H9 (cell line): ENCODE data around the gene RBM4B. TPM values are rescaled to one million over a fixed set of nuclear protein-coding genes. Genes with fewer than 3 reads are reported as not detected.

Source experiments
- DNase-seq: peaks from one replicate; pipeline ENCODE4 v3.0.0-alpha.2; 2017
- H2AFZ ChIP-seq: one replicate; pipeline ENCODE4 v1.6.1; 2013; ENCODE audit warnings: mild to moderate bottlenecking, low read length, control low read depth, moderate library complexity
- H2AK5ac ChIP-seq: 2 replicates; pipeline ENCODE4 v1.6.1; 2013; ENCODE audit warnings: low read length, control low read depth, mixed read lengths; ENCODE audit not compliant: insufficient read length
- H2BK120ac ChIP-seq: one replicate; pipeline ENCODE4 v1.6.1; 2013; ENCODE audit warnings: low read depth, mild to moderate bottlenecking, low read length, control low read depth, inconsistent platforms; ENCODE audit not compliant: poor library complexity, severe bottlenecking
- H2BK12ac ChIP-seq: 2 replicates; pipeline ENCODE4 v1.6.1; 2013; ENCODE audit warnings: low read length, control low read depth, mixed read lengths, low read depth; ENCODE audit not compliant: insufficient read length
- H2BK15ac ChIP-seq: 2 replicates; pipeline ENCODE4 v1.6.1; 2013; ENCODE audit warnings: low read depth, low read length, control low read depth
- H2BK20ac ChIP-seq: one replicate; pipeline ENCODE4 v1.6.1; 2013; ENCODE audit warnings: low read depth, mild to moderate bottlenecking, low read length, control low read depth, inconsistent platforms; ENCODE audit not compliant: poor library complexity, severe bottlenecking
- H2BK5ac ChIP-seq: 2 replicates; pipeline ENCODE4 v1.6.1; 2013; ENCODE audit warnings: low read length, control low read depth, mixed read lengths; ENCODE audit not compliant: insufficient read length
- H3K14ac ChIP-seq: 2 replicates; pipeline ENCODE4 v1.6.1; 2013; ENCODE audit warnings: low read length, control low read depth; ENCODE audit not compliant: insufficient read depth
- H3K18ac ChIP-seq: 2 replicates; pipeline ENCODE4 v1.6.1; 2013; ENCODE audit warnings: low read depth, mild to moderate bottlenecking, mixed read lengths, low read length, control low read depth; ENCODE audit not compliant: insufficient read length
- H3K23ac ChIP-seq: 2 replicates; pipeline ENCODE4 v1.6.1; 2013; ENCODE audit warnings: low read length, control low read depth, mixed read lengths, low read depth; ENCODE audit not compliant: insufficient read length
- H3K23me2 ChIP-seq: 2 replicates; pipeline ENCODE4 v1.6.1; 2013; ENCODE audit warnings: low read depth, mild to moderate bottlenecking, mixed read lengths, low read length, control low read depth; ENCODE audit not compliant: insufficient read length, poor library complexity, severe bottlenecking
- H3K27ac ChIP-seq: 2 replicates; pipeline ENCODE4 v1.5.1; 2013; ENCODE audit warnings: low read length, control low read depth, mixed read lengths, low read depth; ENCODE audit not compliant: insufficient read length
- H3K27me3 ChIP-seq: 2 replicates; pipeline ENCODE4 v1.6.1; 2013; ENCODE audit warnings: low read length, control low read depth, inconsistent platforms; ENCODE audit not compliant: insufficient read depth
- H3K4ac ChIP-seq: 2 replicates; pipeline ENCODE4 v1.6.1; 2013; ENCODE audit warnings: low read depth, mild to moderate bottlenecking, control low read depth, inconsistent platforms, low read length, moderate library complexity
- H3K4me1 ChIP-seq: 2 replicates; pipeline ENCODE4 v1.6.1; 2013; ENCODE audit warnings: low read length, control low read depth, inconsistent platforms; ENCODE audit not compliant: insufficient read depth
- H3K4me2 ChIP-seq: 2 replicates; pipeline ENCODE4 v1.6.1; 2013; ENCODE audit warnings: low read length, control low read depth, mixed read lengths; ENCODE audit not compliant: insufficient read length, insufficient read depth
- H3K56ac ChIP-seq: 2 replicates; pipeline ENCODE4 v1.6.1; 2013; ENCODE audit warnings: low read depth, mild to moderate bottlenecking, mixed read lengths, low read length, control low read depth; ENCODE audit not compliant: insufficient read length
- H3K79me1 ChIP-seq: 2 replicates; pipeline ENCODE4 v1.6.1; 2013; ENCODE audit warnings: low read depth, mild to moderate bottlenecking, moderate library complexity, low read length, control low read depth, inconsistent platforms; ENCODE audit not compliant: insufficient read depth, poor library complexity, severe bottlenecking
- H3K79me2 ChIP-seq: 2 replicates; pipeline ENCODE4 v1.6.1; 2013; ENCODE audit warnings: low read length, control low read depth, inconsistent platforms; ENCODE audit not compliant: insufficient read depth
- H3K9ac ChIP-seq: 2 replicates; pipeline ENCODE4 v1.6.1; 2013; ENCODE audit warnings: low read length, control low read depth, mixed read lengths; ENCODE audit not compliant: insufficient read length; ENCODE audit errors: extremely low read depth
- H3K9me3 ChIP-seq: one replicate; pipeline ENCODE4 v1.6.1; 2013; ENCODE audit warnings: low read depth, low read length, inconsistent platforms; ENCODE audit not compliant: control insufficient read depth
- H3T11ph ChIP-seq: one replicate; pipeline ENCODE4 v1.6.1; 2013; ENCODE audit warnings: mild to moderate bottlenecking, low read length, control low read depth, inconsistent platforms
- H4K20me1 ChIP-seq: one replicate; pipeline ENCODE4 v1.6.1; 2013; ENCODE audit not compliant: control insufficient read depth, insufficient read length, insufficient read depth
- H4K5ac ChIP-seq: 2 replicates; pipeline ENCODE4 v1.6.1; 2013; ENCODE audit warnings: low read depth, mild to moderate bottlenecking, mixed read lengths, low read length, control low read depth; ENCODE audit not compliant: insufficient read length
- H4K8ac ChIP-seq: replicated peaks from 2 replicates; pipeline ENCODE4 v1.6.1; 2013; ENCODE audit warnings: low read length, control low read depth, mixed read lengths, low read depth; ENCODE audit not compliant: insufficient read length
- H4K91ac ChIP-seq: 2 replicates; pipeline ENCODE4 v1.6.1; 2013; ENCODE audit warnings: low read depth, mild to moderate bottlenecking, moderate library complexity, mixed read lengths, low read length, control low read depth; ENCODE audit not compliant: insufficient read length
- H3K27ac Mint-ChIP-seq, 3 experiments: 2 replicates in 2 of 3; 3 replicates in 1 of 3; pipeline ENCODE4 v1.8.0; 2020 to 2021; ENCODE audit warnings: mixed read lengths in 3 of 3, mild to moderate bottlenecking in 1 of 3, moderate library complexity in 1 of 3
- H3K27me3 Mint-ChIP-seq: 2 replicates; pipeline ENCODE4 v1.8.0; 2021; ENCODE audit warnings: low read depth, mild to moderate bottlenecking, moderate library complexity, mixed read lengths
- H3K36me3 Mint-ChIP-seq, 3 experiments: 2 replicates in 2 of 3; 3 replicates in 1 of 3; pipeline ENCODE4 v1.8.0; 2020 to 2021; ENCODE audit warnings: low read depth in 3 of 3, mixed read lengths in 3 of 3; ENCODE audit not compliant: insufficient read depth in 1 of 3
- H3K4me1 Mint-ChIP-seq, 2 experiments: 2 replicates each; pipeline ENCODE4 v1.8.0; 2020; ENCODE audit warnings: mixed read lengths in 2 of 2
- H3K4me3 Mint-ChIP-seq, 2 experiments: 2 replicates in 1 of 2; 3 replicates in 1 of 2; pipeline ENCODE4 v1.8.0; 2020 to 2021; ENCODE audit warnings: mild to moderate bottlenecking in 2 of 2, mixed read lengths in 2 of 2, moderate library complexity in 1 of 2
- H3K9me3 Mint-ChIP-seq, 2 experiments: 2 replicates in 1 of 2; 3 replicates in 1 of 2; pipeline ENCODE4 v1.8.0; 2020; ENCODE audit warnings: mild to moderate bottlenecking in 2 of 2, mixed read lengths in 2 of 2, moderate library complexity in 1 of 2
- CTCF ChIP-seq: fragments of 200-600 bp; sonication (generic); conservative IDR thresholded peaks from 3 replicates; pipeline ENCODE4 v1.8.0; 2021; ENCODE audit warnings: antibody characterized with exemption, mild to moderate bottlenecking
- WGBS: extraction: QIAGEN DNeasy Blood & Tissue Kit; methylation state at CpG from one replicate; pipeline ENCODE4 v1.1.7; 2013; ENCODE audit warnings: missing lambda C conversion rate, low lambda C conversion rate, mixed read lengths; ENCODE audit not compliant: insufficient read length; ENCODE audit errors: extremely low coverage; 5-methylcytosine and 5-hydroxymethylcytosine counted together
- total RNA-seq: library from RNA; stranded (reverse); gene quantifications from 2 replicates; pipeline ENCODE4 v1.2.1, GENCODE V29; 2021

The RBM4B gene
- total RNA-seq, 1 experiment from 2014 or later = 34.0 TPM

DNA sequence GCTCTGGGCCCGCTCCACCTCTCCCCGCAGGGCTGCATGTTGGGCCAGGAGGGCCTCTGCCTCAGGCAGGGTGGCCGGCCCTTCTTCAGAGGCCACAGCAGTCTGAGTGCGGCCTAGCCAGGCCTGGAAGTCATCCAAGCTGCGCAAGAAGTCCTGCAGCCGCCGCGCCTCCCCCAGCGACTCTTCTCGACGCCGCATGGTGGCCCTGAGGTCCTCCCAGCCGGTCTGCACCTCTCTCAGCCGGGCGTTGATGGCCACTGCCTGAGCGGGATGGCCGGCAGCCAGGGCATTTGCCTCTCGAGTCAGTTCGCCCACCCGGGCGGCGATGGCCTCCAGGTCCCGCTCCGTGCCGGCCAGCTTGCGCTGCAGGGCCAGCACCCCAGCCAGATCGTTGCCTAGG is 23.1 kb upstream of the RBM4B start:
- no peak for TF ChIP-seq CTCF
- H3K56ac ChIP-seq = no peak overlapping the region
- H2AFZ ChIP-seq = no peak overlapping the region
- H3K23me2 ChIP-seq = no peaks in the 10 kb centered on the region
- no peak overlapping the region for H2BK20ac ChIP-seq
- H3K79me1 ChIP-seq = no peaks in the 10 kb centered on the region
- H4K91ac ChIP-seq = no peak overlapping the region
- H2BK5ac ChIP-seq = no peak overlapping the region
- H3K14ac ChIP-seq = no peak overlapping the region
- WGBS = no CpG with 5 or more reads among the region's 27 CpGs
- no peak overlapping the region for H3T11ph ChIP-seq
- H2BK120ac ChIP-seq = no peak overlapping the region
- H2BK15ac ChIP-seq = no peak overlapping the region
- no peak overlapping the region for H2BK12ac ChIP-seq
- H2AK5ac ChIP-seq = no peak overlapping the region
- Mint-ChIP-seq H3K27me3 (no peaks in the 10 kb centered on the region), H3K9me3 (no peaks in the 10 kb centered on the region), H3K27ac (no peak overlapping the region), H3K4me1 (no peaks in the 10 kb centered on the region), H3K36me3 (peaks cover 19 to 79% (median 77%) of the 10 kb centered on the region in 3 experiments; a peak in 6 of 7 replicates), H3K4me3 (no peak overlapping the region)
- no peak overlapping the region for H3K18ac ChIP-seq
- H3K27ac ChIP-seq = no peak overlapping the region
- H4K20me1 ChIP-seq = no peaks in the 10 kb centered on the region
- no peaks in the 10 kb centered on the region for H3K9me3 ChIP-seq
- H3K23ac ChIP-seq = no peak overlapping the region
- no peak for DNase-seq
- H3K4ac ChIP-seq = no peak overlapping the region
- no peaks in the 10 kb centered on the region for H3K4me1 ChIP-seq
- no peaks in the 10 kb centered on the region for H3K79me2 ChIP-seq
- H3K9ac ChIP-seq = no peak overlapping the region
- no peak overlapping the region for H4K8ac ChIP-seq
- no peaks in the 10 kb centered on the region for H3K27me3 ChIP-seq
- no peak overlapping the region for H4K5ac ChIP-seq
- H3K4me2 ChIP-seq = no peak overlapping the region
